LHCN-M2 (cell line): ENCODE data around the gene WDFY3. TPM values are rescaled to one million over a fixed set of nuclear protein-coding genes. Genes with fewer than 3 reads are reported as not detected.
A peak's percentile ranks its signal among the peaks of the same experiment; 100 is the strongest.

ENCODE experiments used
- DNase-seq: peaks from one replicate; pipeline ENCODE4 v3.0.0-alpha.2; 2012; ENCODE audit warnings: low read depth
- total RNA-seq: library from RNA; depleted of rRNA; stranded (reverse); fragments of >200 nt; gene quantifications from 2 replicates; pipeline ENCODE4 v1.2.3, GENCODE V29; 2014

WDFY3 gene
- total RNA-seq, 1 experiment from 2014 or later, result 48.9 TPM

DNA sequence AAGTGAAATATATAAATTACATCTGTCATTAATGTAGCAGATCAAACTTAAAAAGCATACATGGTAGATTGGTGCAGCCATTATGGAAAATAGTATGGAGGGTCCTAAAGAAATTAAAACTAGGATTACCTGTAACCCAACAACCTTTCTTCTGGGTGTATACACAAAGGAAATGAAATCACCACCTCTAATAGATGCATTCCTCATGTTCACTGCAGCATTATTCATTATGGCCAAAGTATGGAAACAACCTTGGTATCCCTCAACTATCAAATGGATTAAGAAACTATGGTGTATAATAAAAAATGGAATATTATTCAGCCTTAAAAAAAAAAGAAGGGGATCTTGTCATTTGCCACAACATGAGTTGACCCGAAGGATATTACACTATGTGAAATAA is 13.7 kb downstream of the WDFY3 start:
- DNase-seq, result no peak

DNA sequence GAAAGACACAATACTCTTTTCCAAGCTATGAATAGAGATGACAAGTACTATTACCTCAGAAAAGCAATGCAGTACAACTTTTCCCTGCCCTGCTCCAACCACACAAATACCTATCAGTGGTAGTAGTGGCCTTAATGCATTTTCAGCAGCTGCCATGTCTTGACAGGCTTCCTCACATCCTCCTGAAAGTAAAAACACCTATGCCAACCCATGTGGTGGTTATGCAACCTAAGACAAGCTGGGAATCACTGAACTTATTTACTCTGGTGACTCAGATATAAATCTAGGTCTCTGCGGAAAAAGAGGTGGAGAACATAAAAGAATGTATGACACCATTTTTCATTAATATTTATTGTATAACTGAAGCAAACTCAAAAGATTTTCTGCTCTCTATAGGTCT is 14.5 kb downstream of the WDFY3 start:
- peak; percentile 83 for DNase-seq

DNA sequence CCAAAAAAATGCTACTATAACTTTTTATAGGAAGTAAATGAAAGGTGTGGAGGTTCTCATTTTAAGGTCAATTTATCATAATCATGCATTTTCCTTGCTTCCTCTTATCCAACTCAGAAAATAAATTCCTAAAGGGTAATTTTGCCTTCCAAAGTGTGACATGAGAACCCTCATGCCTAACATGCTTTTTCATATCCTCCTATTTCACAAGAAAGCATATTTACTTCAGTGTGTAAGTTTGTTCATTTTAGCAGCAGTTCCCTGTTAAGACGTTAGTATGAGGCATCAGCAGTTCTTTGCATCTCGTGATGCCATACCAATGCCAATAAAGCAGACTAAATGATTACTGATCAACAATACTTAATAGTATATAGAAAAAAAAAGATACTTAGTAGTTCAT is 18.4 kb downstream of the WDFY3 start:
- DNase-seq, result no peak

DNA sequence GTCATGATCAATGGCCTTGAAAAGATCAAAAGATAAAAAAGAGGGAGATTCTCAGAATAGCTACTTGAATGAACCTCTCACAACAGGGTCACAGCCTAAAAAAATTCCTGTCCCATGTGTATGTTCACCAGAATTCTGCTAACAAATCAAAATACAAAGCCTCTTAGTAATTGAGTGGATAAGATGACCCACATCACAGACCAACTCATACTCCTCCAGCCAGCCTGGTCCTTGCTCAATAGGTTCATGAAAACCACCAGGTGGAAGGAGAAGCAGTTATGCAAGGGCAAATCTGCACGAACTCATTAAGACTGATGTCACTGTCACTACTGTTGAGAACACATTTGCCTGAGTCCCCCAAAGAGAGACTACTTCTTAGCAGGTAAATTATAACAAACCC is 21.5 kb downstream of the WDFY3 start:
- DNase-seq, result peak; percentile 34

DNA sequence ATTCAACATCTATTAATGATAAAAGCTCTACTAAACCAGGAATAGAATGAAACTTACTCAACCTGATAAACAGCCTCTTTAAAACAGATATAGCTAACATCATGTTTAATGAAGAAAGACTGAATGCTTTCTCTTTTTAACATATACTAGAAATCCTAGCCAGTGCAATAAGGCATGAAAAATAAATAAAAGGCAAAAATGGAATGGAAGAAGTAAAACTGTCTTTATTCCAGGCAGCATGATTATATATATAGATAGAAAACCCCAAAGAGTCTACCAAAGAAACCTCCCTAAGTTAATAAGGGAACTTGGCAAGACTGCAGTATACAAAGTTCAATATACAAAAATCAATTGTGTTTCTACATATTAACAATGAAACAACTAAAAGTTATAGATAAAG is 25.5 kb downstream of the WDFY3 start:
- no peak for DNase-seq

- no peak for DNase-seq
Measured at GRCh38 chr4:84939113-84939512, 27.4 kb downstream of the WDFY3 start.

- DNase-seq, result peak; percentile 60
Measured at GRCh38 chr4:84938316-84938715, 28.2 kb downstream of the WDFY3 start.

DNA sequence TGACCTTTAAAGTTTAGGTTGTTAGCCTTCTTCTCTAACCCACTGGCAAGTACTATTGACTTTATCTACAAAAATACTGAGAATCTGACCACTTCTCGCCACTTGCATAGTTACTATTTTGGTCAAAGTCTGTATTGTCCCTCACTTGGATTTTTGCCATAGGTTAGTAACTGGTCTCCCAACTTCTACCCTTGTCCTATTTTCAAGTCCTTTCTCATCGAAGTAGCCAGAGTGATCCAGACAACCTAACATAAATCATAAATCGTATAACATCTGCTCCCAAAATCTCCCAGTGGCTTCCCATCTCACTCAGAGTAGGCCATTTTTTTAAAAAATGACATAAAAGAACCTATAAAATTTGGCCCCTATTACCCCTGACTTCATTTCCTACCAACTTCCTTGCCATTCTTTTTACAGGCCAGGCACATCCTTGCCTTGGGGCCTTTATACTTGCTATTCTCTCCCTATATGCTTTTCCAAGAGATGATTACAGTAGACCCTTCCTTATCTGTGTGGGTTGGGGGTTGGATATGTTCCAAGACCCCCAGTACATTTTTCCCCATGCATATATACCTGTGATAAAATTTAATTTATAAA is 29.0 kb downstream of the WDFY3 start:
- DNase-seq, result no peak

GRCh38 chr4:84936123-84936522 is 30.4 kb downstream of the WDFY3 start:
- DNase-seq, result no peak

- DNase-seq, result no peak
Measured at GRCh38 chr4:84932462-84932861, 34.0 kb downstream of the WDFY3 start.

DNA sequence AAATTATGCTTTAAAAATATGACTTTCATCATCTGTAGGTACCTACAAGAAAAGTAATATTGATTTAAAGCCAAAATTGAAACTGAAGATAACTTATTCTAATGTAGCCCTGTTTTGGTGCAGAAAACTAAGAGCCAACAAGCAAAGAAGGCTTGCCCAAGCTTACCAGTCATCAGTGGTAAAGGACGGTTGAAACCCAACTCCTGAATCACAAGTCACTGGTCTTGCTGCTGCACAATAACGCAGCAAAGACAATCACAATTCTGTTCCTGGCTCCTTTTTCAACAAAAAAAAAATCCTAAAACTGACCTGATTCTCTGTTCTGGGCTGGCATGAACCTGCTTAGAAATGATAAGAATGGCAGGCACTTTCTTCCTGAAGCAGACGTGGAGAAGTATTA is 34.5 kb downstream of the WDFY3 start:
- peak; percentile 30 for DNase-seq

DNA sequence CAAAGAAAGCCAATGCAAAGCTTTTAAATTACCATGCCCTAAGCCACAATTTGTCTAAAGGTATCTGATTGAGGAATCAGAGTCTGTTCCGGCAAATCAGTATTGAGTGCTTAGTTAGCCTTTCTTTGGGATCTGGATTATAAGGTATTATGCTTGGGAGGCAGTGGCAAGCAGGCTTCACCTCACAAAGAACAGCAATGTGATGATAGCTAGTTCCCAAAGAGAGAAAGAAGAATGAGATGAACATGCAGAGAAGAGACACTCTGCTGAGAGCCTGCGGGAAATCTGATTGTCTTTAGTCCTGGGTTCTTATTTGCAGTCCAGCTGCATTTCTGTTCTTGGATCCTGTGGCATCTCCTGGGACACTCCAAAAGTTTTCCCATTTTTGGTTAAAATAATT is 35.2 kb downstream of the WDFY3 start:
- no peak for DNase-seq

DNA sequence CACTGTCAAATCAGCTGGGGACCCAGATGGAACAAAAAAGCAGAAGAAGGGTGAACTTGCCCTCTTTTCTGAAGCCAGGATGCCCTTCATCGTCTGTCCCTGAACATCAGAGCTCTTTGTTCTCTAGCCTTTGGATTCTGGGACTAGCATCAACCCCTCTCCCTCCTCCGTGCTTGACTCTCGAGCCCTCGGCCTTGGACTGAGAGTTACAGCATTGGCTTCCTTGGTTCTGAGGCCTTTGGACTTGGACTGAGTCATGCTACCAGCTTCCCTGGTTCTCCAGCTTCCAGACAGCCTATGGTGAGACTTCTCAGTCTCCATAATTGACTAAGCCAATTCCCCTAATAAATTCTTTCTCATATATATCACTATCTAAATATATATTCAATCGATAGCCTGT is 38.4 kb downstream of the WDFY3 start:
- no peak for DNase-seq

GRCh38 chr4:84927428-84927827 is 39.1 kb downstream of the WDFY3 start:
- DNase-seq, result no peak

- no peak for DNase-seq
Measured at GRCh38 chr4:84925558-84925957, 40.9 kb downstream of the WDFY3 start.

DNA sequence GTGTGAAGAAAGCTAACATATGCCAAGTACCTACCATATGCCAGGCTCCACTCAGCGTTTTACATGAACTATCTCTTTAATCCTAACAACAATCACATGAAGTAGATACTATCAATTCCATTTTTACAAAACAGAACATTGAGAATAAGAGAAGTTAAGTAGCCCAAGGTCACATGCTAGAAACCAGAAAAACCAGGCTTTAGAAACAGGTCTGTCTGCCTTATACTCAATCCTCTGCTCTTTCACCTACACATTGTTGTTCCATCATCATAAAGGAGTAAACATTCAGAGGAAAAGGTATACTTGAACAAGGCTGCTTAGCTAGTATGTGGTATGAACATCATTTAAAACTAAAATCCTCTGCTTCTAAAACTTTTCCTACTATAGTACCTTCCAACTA is 42.1 kb downstream of the WDFY3 start:
- DNase-seq, result no peak

DNA sequence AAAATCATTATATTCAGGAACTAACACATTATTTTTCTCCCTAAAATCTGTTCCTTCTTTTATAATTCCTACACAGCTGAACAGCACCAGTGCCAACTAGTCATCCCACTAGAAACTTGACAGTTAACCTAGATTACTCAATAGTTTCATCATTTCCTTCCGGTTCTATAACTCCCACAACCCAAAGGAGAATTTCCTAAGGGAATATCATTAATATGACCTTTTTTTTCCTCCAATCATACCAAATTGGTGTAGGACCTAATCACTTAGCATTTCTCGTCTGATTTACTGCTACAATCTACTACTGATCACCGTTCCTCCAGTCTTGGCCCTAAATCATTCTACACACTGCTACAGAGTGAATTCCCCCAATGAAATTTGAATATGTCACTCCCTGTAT is 45.9 kb downstream of the WDFY3 start:
- peak; percentile 84 for DNase-seq

GRCh38 chr4:84917869-84918600 is 48.5 kb downstream of the WDFY3 start:
- DNase-seq, result no peak

GRCh38 chr4:84917086-84917821 is 49.2 kb downstream of the WDFY3 start:
- no peak for DNase-seq

- no peak for DNase-seq
Measured at GRCh38 chr4:84916227-84916626, 50.3 kb downstream of the WDFY3 start.

DNA sequence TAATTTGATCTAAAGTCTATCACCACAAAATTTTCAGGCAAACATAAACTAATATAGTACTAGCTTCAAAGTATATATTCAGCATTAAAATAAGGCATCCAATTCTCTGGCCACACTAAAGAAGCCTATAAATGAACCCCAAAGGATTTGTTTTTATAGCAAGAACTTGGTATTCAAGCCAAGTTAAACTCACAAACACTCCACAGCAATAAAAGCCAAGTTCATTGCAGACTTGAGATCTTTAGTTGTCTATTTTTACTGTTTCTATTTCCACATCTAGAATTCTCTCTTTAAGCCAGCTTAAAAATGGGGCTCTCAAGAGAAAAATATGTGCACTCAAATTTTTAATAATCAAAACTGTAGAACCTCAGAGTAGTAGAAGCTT is 51.1 kb downstream of the WDFY3 start:
- DNase-seq, result no peak

- DNase-seq, result no peak
Measured at GRCh38 chr4:84914686-84915395, 51.6 kb downstream of the WDFY3 start.
